Stimulated activated CD4-positive, alpha-beta T cell treated with anti-CD3 and anti-CD28 coated beads, TNF-alpha, amount 100 ng/mL, for 48 hours (primary cell): ENCODE data around the gene COX6B2.
"Not testable (repeated sequence)": the region's sequence is repeated elsewhere in the genome, so short reads cannot be mapped to it uniquely, and the experiment has no call there.

Source experiments
- DNase-seq, 3 donors: peaks; one replicate each; pipeline ENCODE4 v3.0.0-alpha.2; 2020; ENCODE audit warnings: low read depth in 3 of 3

COX6B2 gene

DNA sequence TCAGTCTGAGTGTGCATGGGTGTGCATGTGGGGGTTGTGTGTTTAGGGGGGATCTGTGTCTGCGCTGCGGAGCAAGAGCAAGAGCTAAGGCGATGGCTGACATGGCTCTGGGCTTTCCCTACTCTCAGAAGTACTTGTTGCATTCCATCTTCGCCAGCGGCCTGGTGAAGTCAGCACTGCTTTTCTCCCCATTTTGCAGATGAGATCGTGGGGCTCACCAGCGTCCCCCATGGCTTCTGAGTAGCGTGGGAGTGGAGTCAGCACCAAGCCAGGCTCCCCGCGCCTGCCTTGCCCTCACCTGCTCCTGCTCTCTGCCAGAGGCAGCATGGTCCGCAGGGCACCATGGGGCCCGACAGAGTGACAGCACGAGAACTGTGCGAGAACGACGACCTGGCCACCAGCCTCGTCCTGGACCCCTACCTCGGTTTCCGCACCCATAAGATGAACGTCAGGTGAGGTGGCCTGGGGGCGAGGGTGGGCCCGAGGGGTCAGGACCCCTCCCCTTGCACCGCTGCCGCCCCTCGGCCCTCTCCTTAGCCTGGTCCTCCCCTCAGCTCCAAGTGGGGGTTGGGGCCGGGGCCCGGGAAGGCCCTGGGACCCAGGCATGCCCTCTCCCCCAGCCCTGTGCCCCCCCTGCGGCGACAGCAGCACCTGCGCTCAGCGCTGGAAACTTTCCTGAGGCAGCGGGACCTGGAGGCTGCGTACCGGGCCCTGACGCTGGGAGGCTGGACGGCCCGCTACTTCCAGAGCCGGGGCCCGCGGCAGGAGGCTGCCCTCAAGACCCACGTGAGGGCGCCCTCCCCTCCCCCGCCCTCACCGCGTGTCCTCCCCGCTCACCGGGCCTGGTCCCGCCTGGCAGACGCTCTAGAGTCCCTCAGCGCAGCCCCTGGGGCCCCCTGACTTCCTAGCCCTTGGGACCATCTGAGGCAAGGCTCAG is 12.7 kb downstream of the COX6B2 start:
- DNase-seq = no peak

DNA sequence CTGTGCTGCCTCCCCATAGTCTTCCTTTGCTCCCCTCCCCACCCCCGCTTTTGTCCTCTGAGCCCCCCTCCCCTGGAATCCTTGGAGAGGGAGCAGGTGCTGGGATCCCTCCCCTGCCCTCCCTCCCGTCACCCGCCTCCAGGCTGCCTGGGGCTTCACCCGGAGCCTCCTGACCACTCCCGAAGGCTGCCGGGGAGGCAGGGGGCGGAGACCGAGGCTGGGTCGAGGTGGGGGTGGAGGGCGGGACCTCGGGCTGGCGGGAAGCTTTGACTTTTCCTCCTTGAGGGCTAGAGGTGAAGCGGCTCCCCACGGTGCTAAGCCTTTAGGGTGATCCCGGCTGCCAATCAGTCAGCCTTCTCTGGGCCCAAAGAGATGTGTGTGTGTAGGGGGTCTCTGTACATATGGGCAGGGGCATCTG is 13.3 kb downstream of the COX6B2 start:
- DNase-seq = peak; percentile 49 to 68 (median 50)

DNA sequence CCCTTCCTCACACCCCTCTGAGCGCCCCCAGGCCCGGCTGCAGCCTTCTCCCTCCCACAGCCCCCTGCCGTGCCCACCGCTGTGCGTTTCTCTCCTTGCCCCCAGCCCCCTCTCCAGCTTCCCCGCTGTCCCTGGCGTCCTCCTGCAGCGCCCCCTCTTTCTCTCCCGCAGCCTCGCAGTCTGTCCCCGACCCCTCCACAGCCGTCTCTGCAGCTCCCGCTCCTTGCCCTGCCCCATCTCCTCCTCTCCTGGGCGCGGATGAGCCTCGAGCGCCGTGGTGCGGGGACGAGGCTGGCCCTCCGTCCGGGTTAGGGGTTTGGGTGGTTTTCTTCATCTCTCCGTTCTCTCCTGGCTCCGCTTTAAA is 13.8 kb downstream of the COX6B2 start:
- peak in 1 of 3 donors; percentile 26 for DNase-seq

DNA sequence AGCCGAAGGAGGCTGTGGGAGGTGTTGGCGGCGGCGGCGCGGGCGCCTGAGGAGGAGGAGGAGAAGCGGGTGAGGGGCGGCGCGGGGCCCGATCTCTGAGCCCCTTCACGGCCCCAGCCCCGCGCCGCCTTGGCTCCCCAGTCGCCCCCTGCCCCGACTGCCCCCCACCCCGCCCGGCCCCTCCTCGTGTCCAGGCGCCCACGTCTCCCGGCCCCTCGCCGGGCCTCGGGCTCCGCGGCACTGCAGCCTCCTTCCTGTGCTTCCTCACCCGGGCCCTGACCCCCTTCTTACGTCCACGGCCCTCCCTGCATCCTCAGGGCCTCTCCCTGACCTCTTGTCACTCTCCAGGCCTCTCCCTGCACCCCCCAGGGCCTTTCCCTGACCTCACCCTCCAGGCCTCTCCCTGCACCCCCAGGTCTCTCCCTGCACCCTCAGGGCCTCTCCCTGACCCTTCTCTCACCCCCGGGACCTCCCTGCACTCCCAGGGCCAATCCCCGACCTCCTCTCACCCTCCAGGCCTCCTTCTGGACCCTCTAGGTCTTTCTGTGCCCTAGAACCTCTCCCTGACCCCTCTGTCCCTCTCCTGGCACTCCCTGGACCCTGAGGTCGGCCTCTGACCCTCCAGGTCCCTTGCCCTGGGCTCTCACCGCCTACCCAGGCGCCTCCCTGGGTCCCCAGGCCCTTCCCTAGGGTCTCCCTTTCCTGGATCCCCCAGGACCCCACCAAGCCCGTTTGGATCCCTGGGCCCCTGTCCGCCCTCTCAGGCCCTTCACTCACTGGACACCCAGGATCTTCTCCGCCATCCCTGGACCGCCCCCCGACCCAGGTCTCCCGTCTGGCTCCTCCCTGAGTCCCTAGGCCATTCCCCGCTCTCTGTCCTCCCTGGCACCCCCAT is 14.4 kb downstream of the COX6B2 start:
- DNase-seq = no peak

DNA sequence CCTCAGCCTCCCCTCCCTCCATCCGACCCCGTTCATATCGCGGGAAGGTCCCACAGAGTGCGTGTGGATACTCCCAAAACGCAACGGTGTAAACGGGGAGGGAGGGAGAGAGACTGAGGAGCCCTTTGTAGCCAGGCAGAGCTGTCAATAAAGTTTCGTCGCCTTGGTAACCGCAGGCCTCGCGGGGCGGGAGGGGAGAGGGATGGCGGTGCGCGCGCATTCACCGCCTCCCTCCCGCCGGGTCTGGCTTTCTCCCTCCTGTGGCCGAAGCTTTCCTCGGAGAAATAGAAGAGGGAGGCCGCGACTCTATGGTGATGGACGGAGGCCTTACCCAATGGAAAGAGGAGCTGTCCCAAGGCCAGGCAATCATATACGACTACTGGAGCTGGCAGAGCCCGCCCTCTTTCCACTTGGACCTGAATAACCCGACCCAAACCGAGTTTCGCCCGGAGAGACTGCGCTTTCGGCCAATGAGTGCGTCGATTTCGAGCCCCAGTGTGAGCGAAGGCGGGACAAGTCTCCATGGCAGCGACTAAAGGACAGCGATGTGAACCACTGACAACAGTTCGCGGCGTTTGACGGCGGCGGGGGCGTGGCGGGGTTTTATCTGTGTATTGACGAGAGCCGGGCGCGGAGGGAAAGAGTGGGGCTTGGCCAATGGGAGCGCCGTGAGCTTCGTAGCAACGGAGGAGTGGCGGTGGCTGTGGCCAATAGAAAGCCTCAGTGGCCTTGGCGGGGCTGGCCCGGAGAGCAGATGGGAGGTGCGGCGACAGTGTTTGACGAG is 15.2 kb downstream of the COX6B2 start, which contains the start of gene KMT5C:
KMT5C (plus strand) TSS at position 772 of the 784 bp plus-strand sequence. CDS start 2,061 bp downstream, outside the sequence.
- peak; percentile 100 for DNase-seq

DNA sequence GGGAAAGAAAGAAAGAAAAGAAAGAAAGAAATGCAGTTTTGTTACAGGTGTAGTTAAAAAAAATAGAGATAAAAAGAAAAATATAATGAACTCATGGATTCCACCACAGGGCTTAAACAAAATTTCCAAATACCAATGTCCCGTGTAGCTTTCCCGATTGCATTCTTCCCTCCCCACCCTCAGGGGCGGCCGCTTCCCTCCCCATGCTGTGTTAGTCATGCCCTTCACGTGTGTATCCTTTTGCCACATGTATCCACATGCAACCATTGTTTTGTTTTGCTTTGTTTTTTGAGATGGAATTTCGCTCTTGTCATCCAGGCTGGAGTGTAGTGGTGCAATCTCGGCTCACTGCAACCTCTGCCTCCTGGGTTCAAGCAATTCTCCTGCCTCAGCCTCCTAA is 18.4 kb downstream of the COX6B2 start:
- DNase-seq = no peak

DNA sequence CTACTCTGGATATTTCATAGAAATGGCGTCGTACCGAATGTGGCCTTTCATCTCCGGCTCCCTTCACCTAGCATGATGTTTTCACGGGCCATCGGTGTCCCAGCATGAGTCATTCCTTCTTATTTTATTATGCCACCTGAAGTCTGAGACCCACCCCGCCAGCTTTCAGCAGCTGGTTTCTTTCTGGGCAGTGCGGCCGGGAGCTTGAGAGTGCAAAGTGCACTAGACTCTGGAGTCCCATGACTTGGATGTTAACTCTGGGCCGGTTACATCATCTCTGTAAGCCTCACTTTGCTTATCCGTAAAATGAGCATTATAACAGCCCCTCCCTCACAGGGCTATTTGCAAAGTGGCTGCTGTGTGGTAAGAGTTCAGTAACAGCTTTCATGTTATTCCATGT is 20.6 kb downstream of the COX6B2 start:
- no peak for DNase-seq

DNA sequence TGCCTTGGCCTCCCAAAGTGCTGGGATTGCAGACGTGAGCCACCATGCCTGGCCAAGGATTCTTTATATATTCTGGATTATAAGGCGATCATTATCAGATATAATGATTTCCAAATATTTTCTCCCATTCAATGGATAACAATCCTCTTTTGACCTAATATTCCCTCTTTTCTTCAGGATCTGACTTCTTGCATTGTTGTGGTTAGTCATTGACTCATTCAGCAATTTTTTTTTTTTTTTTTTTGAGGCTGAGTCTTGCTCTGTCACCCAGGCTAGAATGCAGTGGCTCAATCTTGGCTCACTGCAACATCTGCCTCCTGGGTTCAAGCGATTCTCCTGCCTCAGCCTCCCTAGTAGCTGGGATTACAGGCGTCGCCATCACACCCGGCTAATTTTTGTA is 24.7 kb downstream of the COX6B2 start:
- DNase-seq = not testable (repeated sequence)

DNA sequence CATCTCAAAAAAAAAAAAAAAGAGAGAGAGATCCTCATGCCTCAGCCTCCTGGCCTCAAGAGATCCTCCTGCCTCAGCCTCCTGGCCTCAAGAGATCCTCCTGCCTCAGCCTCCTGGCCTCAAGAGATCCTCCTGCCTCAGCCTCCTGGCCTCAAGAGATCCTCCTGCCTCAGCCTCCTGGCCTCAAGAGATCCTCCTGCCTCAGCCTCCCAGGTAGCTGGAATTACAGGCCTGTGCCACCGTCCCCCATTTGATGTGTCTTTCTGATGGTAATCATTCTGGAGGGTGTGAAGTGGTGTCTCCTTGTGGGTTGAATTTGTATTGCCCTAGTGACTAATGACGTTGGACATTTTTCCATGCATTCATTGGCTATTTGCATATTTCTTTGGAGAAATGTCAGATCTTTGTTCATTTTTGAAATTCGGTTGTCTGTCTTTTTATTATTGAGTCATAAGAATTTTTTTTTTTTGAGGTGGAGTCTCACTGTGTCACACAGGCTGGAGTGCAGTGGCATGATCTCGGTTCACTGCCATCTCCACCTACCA is 25.7 kb downstream of the COX6B2 start:
- not testable (repeated sequence) for DNase-seq

DNA sequence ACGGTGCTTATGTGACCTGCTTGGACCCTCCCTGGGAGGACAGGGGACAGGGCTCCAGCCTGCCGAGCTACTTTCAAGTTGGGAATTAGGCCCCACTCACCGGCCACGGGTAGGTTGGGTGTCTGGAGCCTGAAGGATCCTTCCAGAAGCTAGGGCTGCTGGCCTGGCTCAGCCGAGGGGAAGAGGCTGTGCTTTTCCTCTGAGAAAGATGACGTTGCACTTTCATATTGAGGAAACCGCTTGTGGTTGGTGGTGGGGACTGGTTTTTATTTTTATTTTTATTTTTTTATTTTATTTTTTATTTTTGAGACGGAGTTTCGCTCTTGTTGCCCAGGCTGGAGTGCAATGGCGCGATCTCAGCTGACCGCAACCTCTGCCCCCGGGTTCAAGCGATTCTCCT is 29.3 kb downstream of the COX6B2 start, which contains the start of gene TMEM150B:
TMEM150B (minus strand) TSS at position 170 of the 400 bp plus-strand sequence. CDS start 4,305 bp downstream, outside the sequence.
- no peak for DNase-seq

DNA sequence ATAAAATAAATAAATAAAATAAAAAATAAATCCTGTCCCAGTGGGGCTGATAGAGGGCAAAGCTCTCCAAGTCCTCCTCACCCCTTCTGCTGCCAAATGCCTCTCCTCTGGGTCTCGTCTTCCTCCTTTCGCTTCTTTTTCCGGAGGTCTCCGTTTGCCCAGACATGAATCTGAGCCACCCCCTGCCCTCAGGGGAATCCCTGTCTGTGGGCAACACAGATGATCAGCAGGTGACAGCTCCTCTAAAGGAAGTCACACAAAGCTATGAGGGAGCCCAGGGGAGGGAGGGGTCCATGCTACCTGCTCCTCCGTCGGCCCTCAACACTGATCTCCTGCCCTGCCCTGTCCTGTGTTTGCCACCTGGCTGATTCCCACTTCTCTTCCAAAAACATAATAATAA is 29.9 kb downstream of the COX6B2 start:
- DNase-seq = no peak

DNA sequence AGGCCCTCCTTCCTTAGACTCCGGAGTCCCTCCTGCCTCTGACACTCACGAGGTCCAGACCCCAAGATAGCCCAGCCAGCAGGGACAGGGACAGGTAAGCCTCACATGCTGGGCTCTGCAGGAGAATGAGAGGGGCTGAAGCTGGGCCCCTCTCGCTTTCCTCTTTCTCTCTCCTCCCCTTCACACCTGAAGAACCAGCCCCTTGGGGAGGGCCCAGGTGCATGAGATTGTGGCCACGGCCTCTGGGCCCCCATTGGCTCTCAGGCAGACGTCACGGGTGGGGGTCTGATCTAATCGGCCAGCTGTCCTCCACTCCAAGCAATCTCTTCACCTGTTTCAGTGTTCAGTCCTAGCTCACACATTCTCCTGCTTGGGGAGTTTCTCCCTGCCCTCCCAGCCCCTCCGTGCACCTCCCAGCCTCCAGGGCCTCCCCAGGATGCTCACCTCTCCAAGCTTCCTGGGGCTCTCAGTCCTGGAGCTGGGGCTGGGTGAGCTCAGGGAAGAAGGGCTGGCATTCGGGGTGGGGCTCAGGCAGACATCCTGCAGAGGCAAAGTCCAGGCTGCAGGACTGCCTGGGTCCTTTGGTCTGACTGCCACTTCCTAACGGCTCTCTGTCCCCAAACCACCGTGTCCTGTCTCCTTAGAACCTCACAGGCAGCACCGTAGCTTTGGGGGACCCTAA is 32.2 kb downstream of the COX6B2 start:
- no peak for DNase-seq

DNA sequence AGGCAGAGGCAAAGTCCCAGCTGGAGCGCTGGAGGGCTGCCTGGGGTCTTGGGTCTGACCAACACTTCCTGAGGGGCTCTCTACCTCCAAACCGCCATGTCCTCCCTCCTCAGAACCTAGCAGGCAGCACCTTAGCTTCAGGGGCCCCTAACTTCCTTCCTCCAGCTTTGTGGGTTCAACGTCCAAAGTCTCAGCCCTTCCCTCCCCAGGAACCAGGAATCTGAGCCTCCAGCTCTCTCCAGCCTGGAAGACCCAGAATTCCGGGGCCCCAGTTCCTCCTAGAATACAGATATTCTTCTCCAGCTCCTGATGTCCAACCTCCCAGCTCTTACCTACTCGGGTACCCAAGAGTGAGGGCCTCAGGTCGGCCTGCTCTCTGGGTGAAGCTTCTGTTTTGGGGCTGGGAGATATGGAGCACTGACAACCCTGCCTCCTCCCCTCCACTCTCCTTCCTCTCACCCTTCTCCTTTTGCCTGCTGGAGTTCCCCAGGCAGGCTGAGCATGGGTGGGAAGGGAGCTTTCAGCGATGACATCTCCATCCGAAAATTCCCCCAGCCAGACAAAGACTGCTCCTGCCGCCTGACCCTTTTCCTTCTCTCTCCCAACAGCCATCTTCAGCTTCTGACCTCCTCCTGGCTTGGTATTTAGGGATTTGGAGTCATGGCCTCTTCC is 32.9 kb downstream of the COX6B2 start:
- no peak for DNase-seq

DNA sequence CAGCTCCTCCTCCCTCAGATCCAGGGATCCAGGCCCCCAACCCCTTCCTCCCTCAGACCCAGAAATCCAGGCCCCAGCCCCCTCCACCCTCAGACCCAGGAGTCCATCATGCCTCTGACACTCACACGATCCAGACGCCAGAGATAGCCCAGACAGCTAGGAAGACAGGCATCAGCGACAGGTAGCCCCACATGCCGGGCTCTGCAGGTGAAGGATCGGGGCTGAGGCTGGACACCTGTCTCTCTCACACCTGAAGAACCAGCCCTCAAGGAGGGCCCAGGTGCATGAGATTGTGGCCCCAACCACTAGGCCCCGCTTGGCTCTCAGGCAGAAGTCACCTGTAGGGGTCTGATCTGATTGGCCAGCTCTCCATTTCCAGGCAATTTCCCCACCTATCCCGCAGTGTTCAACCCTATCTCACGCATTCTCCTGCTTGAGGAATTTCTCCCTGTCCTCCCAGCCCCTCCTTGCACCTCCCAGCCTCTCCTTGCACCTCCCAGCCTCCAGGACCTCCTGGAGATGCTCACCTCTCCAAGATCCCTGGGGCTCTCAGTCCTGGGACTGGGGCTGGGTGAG is 33.6 kb downstream of the COX6B2 start:
- DNase-seq = no peak

DNA sequence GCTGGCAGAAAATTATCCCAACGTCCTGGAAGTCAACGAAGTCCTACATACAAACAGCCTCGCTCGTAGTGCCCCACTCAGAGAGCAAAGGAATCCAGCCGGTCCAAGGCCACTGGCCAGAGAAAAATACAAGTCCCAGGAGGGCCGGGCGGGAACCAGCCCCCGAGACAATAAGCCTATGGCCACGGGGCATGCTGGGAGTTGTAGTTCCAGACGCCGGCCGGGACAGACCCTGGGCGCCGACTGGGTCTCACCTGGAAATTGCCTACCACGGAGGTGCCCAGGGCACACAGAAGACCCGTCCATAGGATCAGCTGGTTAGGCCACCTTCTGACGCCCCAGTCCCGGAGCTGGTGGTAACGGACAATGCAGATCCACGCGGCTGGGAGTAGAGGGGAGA is 34.7 kb downstream of the COX6B2 start:
- DNase-seq = no peak

DNA sequence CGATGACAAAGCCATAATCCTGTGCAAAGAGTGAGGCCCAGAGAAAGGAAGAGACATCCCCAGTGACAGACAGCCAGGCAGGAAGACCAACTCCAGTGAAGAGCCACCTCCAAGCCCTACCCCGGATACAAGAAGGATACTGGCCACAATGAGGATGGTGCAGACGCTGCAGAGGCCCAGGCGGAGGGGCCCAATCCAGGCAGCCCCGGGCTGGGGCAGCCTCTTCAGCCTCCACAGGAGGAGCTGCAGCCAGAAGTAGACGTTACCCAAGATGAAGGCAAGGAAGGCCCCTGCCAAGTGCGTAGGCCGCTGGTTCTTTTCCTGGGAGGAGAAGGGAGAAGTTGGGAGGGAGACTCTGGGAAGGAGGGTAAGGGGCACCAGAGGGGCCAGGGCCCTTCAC is 37.9 kb downstream of the COX6B2 start:
- DNase-seq = no peak

DNA sequence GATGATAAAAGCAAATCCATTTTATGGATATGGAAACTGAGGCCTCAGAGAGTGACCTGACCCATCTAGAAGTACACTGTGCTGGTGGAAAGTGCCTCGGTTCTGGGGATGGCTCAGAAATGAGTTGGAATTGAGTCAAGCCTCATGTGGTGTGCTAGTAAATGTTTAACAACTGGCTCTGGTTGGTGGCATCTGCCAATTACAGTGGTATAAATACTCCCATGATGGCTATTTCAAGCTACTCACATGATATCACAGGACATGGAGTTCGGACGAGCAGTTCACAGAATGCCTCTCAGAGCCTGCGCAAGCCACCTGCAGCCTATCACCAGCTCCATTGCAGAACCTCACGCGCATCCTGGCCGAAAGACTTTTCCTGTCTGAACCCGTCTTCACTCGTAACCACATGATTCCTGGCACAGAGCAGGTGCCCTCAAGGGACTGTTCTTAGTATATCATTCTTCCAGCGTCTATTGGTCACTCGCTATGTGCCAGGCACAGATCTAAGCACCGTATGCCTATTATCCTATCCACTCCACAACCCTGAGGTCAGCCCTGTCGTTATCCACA is 38.5 kb downstream of the COX6B2 start:
- no peak for DNase-seq

DNA sequence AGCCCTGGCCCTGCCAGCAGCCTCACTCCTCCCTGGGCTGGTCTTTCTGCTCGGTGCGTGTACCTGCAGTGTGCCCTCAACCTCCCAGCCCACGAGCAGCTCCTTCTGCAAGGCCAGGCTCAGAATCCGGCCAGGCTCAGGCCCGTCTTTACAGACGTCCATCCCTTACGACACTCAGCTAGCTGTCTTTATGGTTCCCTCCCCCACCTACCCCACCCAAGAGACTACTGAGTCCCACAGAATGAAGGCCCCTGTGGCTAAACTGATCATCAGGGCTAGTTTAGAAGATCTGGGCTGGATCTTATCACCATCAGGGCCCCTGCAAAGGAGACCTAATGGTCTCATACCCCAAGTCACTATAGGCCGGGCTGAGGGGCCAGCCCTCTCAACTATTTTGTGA is 40.1 kb downstream of the COX6B2 start:
- no peak for DNase-seq
